Tibial nerve (tissue), 4 donors: Measurements from ENCODE around the gene CREM.

ENCODE experiments used
- EP300 ChIP-seq, 2 donors: sonication (generic); formaldehyde crosslinking; IDR thresholded peaks; one replicate each; pipeline ENCODE4 v1.6.1; 2017; ENCODE audit warnings: antibody characterized with exemption in 2 of 2, mild to moderate bottlenecking in 1 of 2
- POLR2A ChIP-seq, 2 donors: fragments of 450-650 bp; IDR thresholded peaks; one replicate each; pipeline ENCODE4 v1.6.1; 2017; ENCODE audit warnings: antibody characterized with exemption in 2 of 2, mild to moderate bottlenecking in 2 of 2, moderate library complexity in 2 of 2
- TF ChIP-seq, protein P1 (sequence below), 5 experiments: fragments of 200-600 bp in 3 of 5; fragments of 450-650 bp in 2 of 5; sonication (generic) in 3 of 5; IDR thresholded peaks; one replicate each; pipeline ENCODE4 v1.5.1; 2016 to 2019; ENCODE audit warnings: antibody characterized with exemption in 5 of 5, mild to moderate bottlenecking in 3 of 5, moderate library complexity in 2 of 5

GRCh38 chr10:35211390-35211789 is 84.7 kb downstream of the CREM start:
- TF ChIP-seq EP300 (IDR thresholded peaks at IDR 0.05) (peak in 1 of 2 donors; percentile 45), POLR2A (IDR thresholded peaks at IDR 0.05) (no peak)
- TF ChIP-seq, protein P1, sequence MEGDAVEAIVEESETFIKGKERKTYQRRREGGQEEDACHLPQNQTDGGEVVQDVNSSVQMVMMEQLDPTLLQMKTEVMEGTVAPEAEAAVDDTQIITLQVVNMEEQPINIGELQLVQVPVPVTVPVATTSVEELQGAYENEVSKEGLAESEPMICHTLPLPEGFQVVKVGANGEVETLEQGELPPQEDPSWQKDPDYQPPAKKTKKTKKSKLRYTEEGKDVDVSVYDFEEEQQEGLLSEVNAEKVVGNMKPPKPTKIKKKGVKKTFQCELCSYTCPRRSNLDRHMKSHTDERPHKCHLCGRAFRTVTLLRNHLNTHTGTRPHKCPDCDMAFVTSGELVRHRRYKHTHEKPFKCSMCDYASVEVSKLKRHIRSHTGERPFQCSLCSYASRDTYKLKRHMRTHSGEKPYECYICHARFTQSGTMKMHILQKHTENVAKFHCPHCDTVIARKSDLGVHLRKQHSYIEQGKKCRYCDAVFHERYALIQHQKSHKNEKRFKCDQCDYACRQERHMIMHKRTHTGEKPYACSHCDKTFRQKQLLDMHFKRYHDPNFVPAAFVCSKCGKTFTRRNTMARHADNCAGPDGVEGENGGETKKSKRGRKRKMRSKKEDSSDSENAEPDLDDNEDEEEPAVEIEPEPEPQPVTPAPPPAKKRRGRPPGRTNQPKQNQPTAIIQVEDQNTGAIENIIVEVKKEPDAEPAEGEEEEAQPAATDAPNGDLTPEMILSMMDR (IDR thresholded peaks at IDR 0.05): no peak
